Endothelial cell of umbilical vein (primary cell): ENCODE results near the gene MATK. TPM values are rescaled to one million over a fixed set of nuclear protein-coding genes. Genes with fewer than 3 reads are reported as not detected.

Experiments used
- Bru-seq: library from RNA; stranded (reverse); fragments of 400-500 nt; gene quantifications from one replicate; lab custom pipeline; 2021; lab: Mats Ljungman, UMichigan
- BruChase-seq, 2 experiments: library from RNA; stranded (reverse); fragments of 400-500 nt; gene quantifications; one replicate each; lab custom pipeline; 2021; lab: Mats Ljungman, UMichigan
- BruUV-seq: library from RNA; stranded (reverse); fragments of 400-500 nt; replicated peaks from 2 replicates; lab custom pipeline; 2021; lab: Mats Ljungman, UMichigan
- CTCF ChIA-PET: fragments of 300-600, 350-600 bp; sonication (Branson Sonifier 250); formaldehyde crosslinking; loops from one replicate; lab custom pipeline; 2021; ENCODE audit warnings: antibody characterized with exemption, inconsistent platforms; lab: Charles Lee
- POLR2A ChIA-PET: fragments of 300-600, 350-600 bp; sonication (Branson Sonifier 250); formaldehyde crosslinking; loops from one replicate; lab custom pipeline; 2021; ENCODE audit warnings: antibody characterized with exemption, inconsistent platforms; lab: Charles Lee
- DNase-seq: peaks from one replicate; pipeline ENCODE4 v3.0.0-alpha.2; 2011; ENCODE audit warnings: low read depth, low spot score
- FAIRE-seq: peaks from 2 replicates; lab custom pipeline; 2011; peaks lifted over from hg19 to GRCh38; lab: Jason Lieb, UNC
- H2AFZ ChIP-seq: 2 replicates; pipeline ENCODE4 v1.6.0; 2012; ENCODE audit warnings: low read depth, low read length, control low read depth, inconsistent platforms
- H3K27ac ChIP-seq: 2 replicates; pipeline ENCODE4 v1.5.1; 2011; ENCODE audit warnings: low read depth, mild to moderate bottlenecking, control low read depth, low read length, moderate library complexity; ENCODE audit not compliant: insufficient read depth
- H3K27me3 ChIP-seq, 2 experiments: 2 replicates each; pipeline versions ENCODE4 v1.6.0 to v1.6.1; 2011; ENCODE audit warnings: low read length in 2 of 2, mixed read lengths in 1 of 2; ENCODE audit not compliant: control insufficient read depth in 2 of 2, insufficient read depth in 2 of 2
- H3K36me3 ChIP-seq, 2 experiments: 2 replicates in 1 of 2; 3 replicates in 1 of 2; pipeline ENCODE4 v1.5.1; 2011; ENCODE audit warnings: low read length in 2 of 2, mild to moderate bottlenecking in 1 of 2, moderate library complexity in 1 of 2; ENCODE audit not compliant: control insufficient read depth in 2 of 2, insufficient read depth in 2 of 2; ENCODE audit errors: extremely low read depth in 1 of 2
- H3K4me1 ChIP-seq: 3 replicates; pipeline ENCODE4 v1.5.1; 2011; ENCODE audit warnings: mild to moderate bottlenecking, low read length; ENCODE audit not compliant: control insufficient read depth, insufficient read depth; ENCODE audit errors: extremely low read depth
- H3K4me2 ChIP-seq: 2 replicates; pipeline ENCODE4 v1.6.1; 2011; ENCODE audit warnings: low read length, control low read depth, mixed read lengths; ENCODE audit not compliant: insufficient read depth
- H3K4me3 ChIP-seq, 3 experiments: fragments of 200-600 bp in 1 of 3; sonication (generic), shearing (Covaris generic) in 1 of 3; replicated peaks in 1 of 3; 2 replicates each; pipeline ENCODE4 v1.5.1; 2011 to 2016; ENCODE audit warnings: control low read depth in 3 of 3, low read length in 3 of 3, mild to moderate bottlenecking in 2 of 3, inconsistent platforms in 1 of 3, low read depth in 1 of 3, moderate library complexity in 1 of 3; ENCODE audit not compliant: insufficient read depth in 1 of 3
- H3K79me2 ChIP-seq: 2 replicates; pipeline ENCODE4 v1.6.0; 2012; ENCODE audit warnings: low read length, inconsistent platforms; ENCODE audit not compliant: control insufficient read depth, insufficient read depth
- H3K9ac ChIP-seq: replicated peaks from 2 replicates; pipeline ENCODE3; 2011; ENCODE audit warnings: low read length, control low read depth; ENCODE audit not compliant: insufficient read depth; ENCODE audit errors: extremely low read depth
- H3K9me1 ChIP-seq: replicated peaks from 3 replicates; pipeline ENCODE4 v1.6.0; 2011; ENCODE audit warnings: mild to moderate bottlenecking, low read length; ENCODE audit not compliant: control insufficient read depth, insufficient read depth; ENCODE audit errors: extremely low read depth
- H3K9me3 ChIP-seq: replicated peaks from 2 replicates; pipeline ENCODE4 v1.5.1; 2012; ENCODE audit warnings: low read length, inconsistent platforms; ENCODE audit not compliant: control insufficient read depth, insufficient read depth
- H4K20me1 ChIP-seq: replicated peaks from 2 replicates; pipeline ENCODE3; 2011; ENCODE audit warnings: mild to moderate bottlenecking, low read length; ENCODE audit not compliant: control insufficient read depth, insufficient read depth; ENCODE audit errors: extremely low read depth
- CTCF ChIP-seq, 2 donors: IDR thresholded peaks; 1 replicate in 1 of 2; 2 replicates in 1 of 2; pipeline ENCODE4 v1.5.1; 2011; ENCODE audit warnings: low read length in 2 of 2, mild to moderate bottlenecking in 2 of 2, moderate library complexity in 2 of 2, control low read depth in 1 of 2, inconsistent platforms in 1 of 2, low read depth in 1 of 2; ENCODE audit not compliant: insufficient read depth in 1 of 2; ENCODE audit errors: extremely low read depth in 1 of 2
- EZH2 ChIP-seq: IDR thresholded peaks from 2 replicates; pipeline ENCODE4 v1.6.1; 2012; ENCODE audit warnings: borderline replicate concordance, low read depth, mild to moderate bottlenecking, moderate library complexity, low read length, inconsistent platforms; ENCODE audit not compliant: severe bottlenecking
- FOS ChIP-seq: IDR thresholded peaks from 2 replicates; pipeline ENCODE4 v1.6.1; 2011; ENCODE audit warnings: mild to moderate bottlenecking, low read length, moderate library complexity, borderline replicate concordance; ENCODE audit not compliant: insufficient read depth
- GATA2 ChIP-seq: IDR thresholded peaks from 2 replicates; pipeline ENCODE4 v1.7.0; 2011; ENCODE audit warnings: low read depth, mild to moderate bottlenecking, moderate library complexity, mixed read lengths, low read length; ENCODE audit not compliant: insufficient read length, insufficient read depth
- JUN ChIP-seq: IDR thresholded peaks from 2 replicates; pipeline ENCODE4 v1.6.1; 2011; ENCODE audit warnings: borderline replicate concordance, low read depth; ENCODE audit not compliant: insufficient read length, insufficient read depth
- MAX ChIP-seq: IDR thresholded peaks from 2 replicates; pipeline ENCODE4 v1.6.1; 2011; ENCODE audit not compliant: insufficient read depth, insufficient read length
- MYC ChIP-seq: IDR thresholded peaks from one replicate; pipeline ENCODE4 v1.6.1; 2011; ENCODE audit warnings: mild to moderate bottlenecking, low read depth, low read length
- POLR2A ChIP-seq: IDR thresholded peaks from 2 replicates; pipeline ENCODE4 v1.6.1; 2012; ENCODE audit warnings: low read depth, mild to moderate bottlenecking, control low read depth, low read length
- POLR2AphosphoS5 ChIP-seq: IDR thresholded peaks from 2 replicates; pipeline ENCODE4 v1.6.1; 2012; ENCODE audit warnings: low read depth, mild to moderate bottlenecking, control low read depth, low read length, moderate library complexity; ENCODE audit not compliant: insufficient read depth
- dilution Hi-C: fragments of 300-500 bp; cut with MboI; formaldehyde crosslinking; loops from one replicate; pipeline ENCODE4 v1.15.0; 2019; ENCODE audit warnings: low sequenced_read_pairs; ENCODE audit not compliant: extremely low pct_ligation_motif_present
- intact Hi-C: fragments of 100-400 bp; cut with micrococcal nuclease; formaldehyde crosslinking; loops from one replicate; pipeline ENCODE4 v1.10.0; 2022
- long read RNA-seq: library from polyadenylated mRNA; stranded (forward); transcript quantifications from one replicate; pipeline ENCODE4 v2.0.0, GENCODE V29; 2021
- polyA minus RNA-seq, 3 experiments: library from RNA; depleted of rRNA, polyadenylated mRNA; stranded (reverse); fragments of >200 nt; gene quantifications; 1 replicate in 1 of 3; 2 replicates in 2 of 3; pipeline ENCODE4 v1.2.3, GENCODE V29; 2011
- polyA plus RNA-seq, 4 experiments: library from polyadenylated mRNA; depleted of rRNA in 3 of 4; stranded (reverse) in 3 of 4; unstranded in 1 of 4; fragments of >200 nt; gene quantifications; 2 replicates each; pipeline versions ENCODE4 v1.2.1 to v1.2.3, GENCODE V29; 2011 to 2012; ENCODE audit warnings: missing spikeins in 1 of 4
- total RNA-seq: library from RNA; stranded (reverse); gene quantifications from 2 replicates; pipeline ENCODE4 v1.2.3, GENCODE V29; 2021

MATK gene
- total RNA-seq: not detected in 2 replicates
- polyA plus RNA-seq: not detected in 2 replicates
- not detected in 2 replicates for polyA plus RNA-seq (2011; cell fraction: cytosol; rRNA removed)
- polyA plus RNA-seq (2011; cell fraction: nucleus; rRNA removed): not detected in 2 replicates
- polyA plus RNA-seq (2012): not detected in 2 replicates
- 0.30 and 0.73 TPM in 2 replicates for polyA minus RNA-seq
- polyA minus RNA-seq (2011; cell fraction: cytosol; rRNA and poly(A)+ RNA removed): 27.1 TPM
- polyA minus RNA-seq (2011; cell fraction: nucleus; rRNA and poly(A)+ RNA removed): not detected in 2 replicates
- not detected for Bru-seq, nascent RNA
- percentile 6 among the genes with signal in this experiment for BruChase-seq, experiment 1, labeled RNA remaining after a 6-hour chase
- BruChase-seq, experiment 2, labeled RNA remaining after a 2-hour chase: not detected
- long read RNA-seq: 0 reads

GRCh38 chr19:3785938-3786824, at the start of gene MATK:
Gene MATK (minus strand): TSS chr19:3786381. CDS start chr19:3785135, 1,246 bp downstream.
- DNase-seq: no peak
- Histone ChIP-seq H3K9ac (no peak within 1 kb of the TSS), H3K4me1 (no peaks in the 10 kb centered on the region), H3K79me2 (no peaks in the 10 kb centered on the region), H2AFZ (no peak within 1 kb of the TSS), H4K20me1 (no peaks in the 10 kb centered on the region), H3K9me1 (no peaks in the 10 kb centered on the region), H3K27ac (no peak within 1 kb of the TSS), H3K9me3 (peaks cover 2% of the 10 kb centered on the region), H3K4me2 (no peak within 1 kb of the TSS), H3K27me3 (peaks cover 8 to 9% of the 10 kb centered on the region in 2 experiments), H3K36me3 (no peaks in the 10 kb centered on the region), H3K4me3 (no peak within 1 kb of the TSS)
- intact Hi-C loops (no loop called here), dilution Hi-C loops (no loop called here)
- no TSS peak for BruUV-seq
- FAIRE-seq: no peak
- TF ChIP-seq POLR2A (no peak), MAX (no peak), EZH2 (no peak), JUN (no peak), FOS (no peak), GATA2 (no peak), CTCF (IDR thresholded peaks at IDR 0.05; ENCODE audit: extremely low read depth in 1 of 2, insufficient read depth in 1 of 2, low read depth in 1 of 2, low read length in 2 of 2) (no peak), MYC (no peak), POLR2AphosphoS5 (no peak)
- ChIA-PET POLR2A (no interaction called here), CTCF (no interaction called here)
